Hepatocyte (in vitro differentiated cells): Measurements from ENCODE around the gene CTF1. TPM values are rescaled to one million over a fixed set of nuclear protein-coding genes. Genes with fewer than 3 reads are reported as not detected.
A peak's percentile ranks its signal among the peaks of the same experiment; 100 is the strongest.

ENCODE experiments used
- DNase-seq: peaks from one replicate; pipeline ENCODE4 v3.0.0-alpha.2; 2016; ENCODE audit warnings: low spot score
- H2AFZ ChIP-seq: fragments of 200-600 bp; sonication (generic); 2 replicates; pipeline ENCODE4 v1.6.0; 2016; ENCODE audit warnings: antibody characterized with exemption, mild to moderate bottlenecking
- H3K27ac ChIP-seq: fragments of 200-600 bp; sonication (generic); 2 replicates; pipeline ENCODE4 v1.5.1; 2016; ENCODE audit warnings: mild to moderate bottlenecking
- H3K27me3 ChIP-seq: fragments of 200-600 bp; sonication (generic); 2 replicates; pipeline ENCODE4 v1.6.1; 2016
- H3K36me3 ChIP-seq: fragments of 200-600 bp; sonication (generic); replicated peaks from 2 replicates; pipeline ENCODE4 v1.5.1; 2016; ENCODE audit warnings: low read depth; ENCODE audit not compliant: insufficient read depth
- H3K4me1 ChIP-seq: fragments of 200-600 bp; sonication (generic); 2 replicates; pipeline ENCODE4 v1.5.1; 2016; ENCODE audit warnings: mild to moderate bottlenecking, moderate library complexity; ENCODE audit not compliant: insufficient read depth
- H3K4me2 ChIP-seq: fragments of 200-600 bp; sonication (generic); 2 replicates; pipeline ENCODE4 v1.6.0; 2016
- H3K4me3 ChIP-seq: fragments of 200-600 bp; sonication (generic); 2 replicates; pipeline ENCODE4 v1.5.1; 2016; ENCODE audit warnings: mild to moderate bottlenecking
- H3K79me2 ChIP-seq: fragments of 200-600 bp; sonication (generic); 2 replicates; pipeline ENCODE4 v1.6.0; 2017; ENCODE audit warnings: mild to moderate bottlenecking
- H3K9me2 ChIP-seq: fragments of 200-600 bp; sonication (generic); replicated peaks from 2 replicates; pipeline ENCODE4 v1.6.0; 2017; ENCODE audit warnings: mild to moderate bottlenecking; ENCODE audit not compliant: insufficient read depth
- H3K9me3 ChIP-seq: fragments of 200-600 bp; sonication (generic); 2 replicates; pipeline ENCODE4 v1.5.1; 2016; ENCODE audit warnings: low read depth, mild to moderate bottlenecking
- H4K20me1 ChIP-seq: fragments of 200-600 bp; sonication (generic); 2 replicates; pipeline ENCODE4 v1.6.0; 2016; ENCODE audit warnings: mild to moderate bottlenecking; ENCODE audit not compliant: insufficient read depth, poor library complexity, severe bottlenecking
- EZH2 ChIP-seq: fragments of 200-600 bp; sonication (generic); IDR thresholded peaks from 2 replicates; pipeline ENCODE4 v1.6.1; 2016; ENCODE audit warnings: antibody characterized with exemption, mild to moderate bottlenecking, borderline replicate concordance
- EZH2phosphoT487 ChIP-seq: fragments of 200-600 bp; sonication (generic); IDR thresholded peaks from one replicate; pipeline ENCODE4 v1.6.1; 2018; ENCODE audit warnings: antibody characterized with exemption, mild to moderate bottlenecking, low read depth, moderate library complexity; ENCODE audit not compliant: unreplicated experiment, severe bottlenecking
- WGBS: methylation state at CpG from one replicate; pipeline ENCODE4 v1.1.6; 2016; ENCODE audit warnings: low lambda C conversion rate; ENCODE audit errors: missing lambda C conversion rate; 5-methylcytosine and 5-hydroxymethylcytosine counted together
- polyA plus RNA-seq: library from polyadenylated mRNA; unstranded; fragments of >200 nt; fragmentation: Nextera tagmentation; extraction: Ambion mirVana; gene quantifications from 2 replicates; pipeline ENCODE4 v1.2.1, GENCODE V29; 2016
- total RNA-seq: library from RNA; depleted of rRNA; stranded (reverse); fragments of >200 nt; gene quantifications from 2 replicates; pipeline ENCODE4 v1.2.3, GENCODE V29; 2014
- TF ChIP-seq, protein P1 (sequence below): fragments of 200-600 bp; sonication (generic); IDR thresholded peaks from 2 replicates; pipeline ENCODE4 v1.5.1; 2016; ENCODE audit warnings: antibody characterized with exemption, mild to moderate bottlenecking; ENCODE audit not compliant: poor library complexity

CTF1 gene
- total and polyA plus RNA-seq, 2 experiments from 2014 or later, result 1.7 to 18.2 TPM

DNA sequence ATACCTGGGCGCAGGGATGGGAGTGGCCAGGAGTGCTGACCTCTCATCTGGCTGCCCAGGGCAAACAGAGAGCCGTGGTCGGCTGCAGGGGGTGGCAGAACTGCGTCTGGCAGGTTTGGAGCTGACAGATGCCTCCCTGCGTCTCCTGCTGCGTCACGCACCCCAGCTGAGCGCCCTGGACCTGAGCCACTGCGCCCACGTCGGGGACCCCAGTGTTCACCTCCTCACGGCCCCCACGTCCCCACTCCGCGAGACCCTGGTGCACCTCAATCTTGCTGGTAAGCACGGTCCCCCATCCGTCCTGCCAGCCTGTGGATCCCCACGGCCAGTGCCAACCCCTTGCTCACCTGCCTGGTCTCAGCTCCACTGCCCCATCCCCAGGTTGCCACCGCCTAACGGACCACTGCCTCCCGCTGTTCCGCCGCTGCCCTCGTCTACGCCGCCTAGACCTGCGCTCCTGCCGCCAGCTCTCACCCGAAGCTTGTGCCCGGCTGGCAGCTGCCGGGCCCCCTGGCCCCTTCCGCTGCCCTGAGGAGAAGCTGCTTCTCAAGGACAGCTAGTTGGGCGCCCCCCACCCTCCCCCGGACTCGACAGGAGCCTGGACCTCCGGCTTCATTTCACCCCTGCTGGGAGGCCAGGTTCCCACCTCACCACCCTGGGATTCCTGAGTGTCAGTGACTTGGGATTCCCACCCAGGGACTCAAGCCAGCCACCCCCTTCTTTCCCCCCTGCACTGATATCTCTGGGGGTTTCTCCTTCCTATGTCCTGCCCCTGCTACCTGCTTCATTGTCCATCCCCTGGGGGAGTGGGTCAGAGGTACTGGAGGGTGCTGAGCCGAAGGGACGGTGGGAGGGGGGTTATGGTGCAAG lies 50.5 kb downstream of the CTF1 start:
- no peaks in the 10 kb centered on the region for H3K27me3 ChIP-seq
- DNase-seq, result no peak
- no peaks in the 10 kb centered on the region for H3K9me3 ChIP-seq
- H4K20me1 ChIP-seq, result no peaks in the 10 kb centered on the region
- no peaks in the 10 kb centered on the region for H3K9me2 ChIP-seq
- peaks cover 35% of the 10 kb centered on the region for H3K79me2 ChIP-seq
- 91% methylated on average over 31 of the region's 38 CpGs for WGBS
- H2AFZ ChIP-seq, result no peak overlapping the region
- no peak overlapping the region for H3K4me2 ChIP-seq
- no peak for TF ChIP-seq EZH2
- TF ChIP-seq, protein P1, sequence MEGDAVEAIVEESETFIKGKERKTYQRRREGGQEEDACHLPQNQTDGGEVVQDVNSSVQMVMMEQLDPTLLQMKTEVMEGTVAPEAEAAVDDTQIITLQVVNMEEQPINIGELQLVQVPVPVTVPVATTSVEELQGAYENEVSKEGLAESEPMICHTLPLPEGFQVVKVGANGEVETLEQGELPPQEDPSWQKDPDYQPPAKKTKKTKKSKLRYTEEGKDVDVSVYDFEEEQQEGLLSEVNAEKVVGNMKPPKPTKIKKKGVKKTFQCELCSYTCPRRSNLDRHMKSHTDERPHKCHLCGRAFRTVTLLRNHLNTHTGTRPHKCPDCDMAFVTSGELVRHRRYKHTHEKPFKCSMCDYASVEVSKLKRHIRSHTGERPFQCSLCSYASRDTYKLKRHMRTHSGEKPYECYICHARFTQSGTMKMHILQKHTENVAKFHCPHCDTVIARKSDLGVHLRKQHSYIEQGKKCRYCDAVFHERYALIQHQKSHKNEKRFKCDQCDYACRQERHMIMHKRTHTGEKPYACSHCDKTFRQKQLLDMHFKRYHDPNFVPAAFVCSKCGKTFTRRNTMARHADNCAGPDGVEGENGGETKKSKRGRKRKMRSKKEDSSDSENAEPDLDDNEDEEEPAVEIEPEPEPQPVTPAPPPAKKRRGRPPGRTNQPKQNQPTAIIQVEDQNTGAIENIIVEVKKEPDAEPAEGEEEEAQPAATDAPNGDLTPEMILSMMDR, result no peak
- no peak for TF ChIP-seq EZH2phosphoT487
- H3K36me3 ChIP-seq, result no peaks in the 10 kb centered on the region
- H3K4me1 ChIP-seq, result peaks cover 29% of the 10 kb centered on the region
- H3K4me3 ChIP-seq, result no peak overlapping the region
- H3K27ac ChIP-seq, result peak overlapping the region; percentile 98

- peak overlapping the region; percentile 96 for H3K4me2 ChIP-seq
- H3K4me1 ChIP-seq, result peaks cover 25% of the 10 kb centered on the region
- DNase-seq, result no peak
- H4K20me1 ChIP-seq, result no peaks in the 10 kb centered on the region
- no CpG with 5 or more reads among the region's 3 CpGs for WGBS
- peaks cover 35% of the 10 kb centered on the region for H3K79me2 ChIP-seq
- H3K27me3 ChIP-seq, result no peaks in the 10 kb centered on the region
- H3K36me3 ChIP-seq, result no peaks in the 10 kb centered on the region
- H3K4me3 ChIP-seq, result no peak overlapping the region
- H3K9me3 ChIP-seq, result no peaks in the 10 kb centered on the region
- no peaks in the 10 kb centered on the region for H3K9me2 ChIP-seq
- H2AFZ ChIP-seq, result no peak overlapping the region
- no peak for TF ChIP-seq EZH2phosphoT487
- TF ChIP-seq, protein P1, result no peak
- TF ChIP-seq EZH2, result no peak
- H3K27ac ChIP-seq, result peak overlapping the region; percentile 98
Measured at GRCh38 chr16:30947541-30947858, 51.1 kb downstream of the CTF1 start.

- WGBS, result 22% methylated on average over 39 of the region's 44 CpGs
- H2AFZ ChIP-seq, result peak overlapping the region; percentile 84
- H3K4me1 ChIP-seq, result peaks cover 20% of the 10 kb centered on the region
- peak; percentile 99 for DNase-seq
- peak overlapping the region; percentile 96 for H3K4me2 ChIP-seq
- no peaks in the 10 kb centered on the region for H3K9me3 ChIP-seq
- H4K20me1 ChIP-seq, result no peaks in the 10 kb centered on the region
- no peaks in the 10 kb centered on the region for H3K9me2 ChIP-seq
- peaks cover 35% of the 10 kb centered on the region for H3K79me2 ChIP-seq
- H3K27me3 ChIP-seq, result no peaks in the 10 kb centered on the region
- peak overlapping the region; percentile 99 for H3K4me3 ChIP-seq
- no peaks in the 10 kb centered on the region for H3K36me3 ChIP-seq
- no peak for TF ChIP-seq EZH2
- TF ChIP-seq, protein P1, result peak; percentile 7
- peak overlapping the region; percentile 98 for H3K27ac ChIP-seq
Measured at GRCh38 chr16:30947859-30948666, 51.6 kb downstream of the CTF1 start.
